HG03060 (cell line): ENCODE data around the gene UROC1.

Source experiments
- ATAC-seq: cut with Tn5 transposase; IDR thresholded peaks from one replicate; pipeline ENCODE4 v1.9.1; 2021; ENCODE audit warnings: low read depth, moderate number of reproducible peaks; ENCODE audit not compliant: unreplicated experiment

Gene UROC1

GRCh38 chr3:126499401-126499800, 18.2 kb downstream of the UROC1 start:
- ATAC-seq: no peak

- no peak for ATAC-seq
Measured at GRCh38 chr3:126498929-126499328, 18.6 kb downstream of the UROC1 start.

DNA sequence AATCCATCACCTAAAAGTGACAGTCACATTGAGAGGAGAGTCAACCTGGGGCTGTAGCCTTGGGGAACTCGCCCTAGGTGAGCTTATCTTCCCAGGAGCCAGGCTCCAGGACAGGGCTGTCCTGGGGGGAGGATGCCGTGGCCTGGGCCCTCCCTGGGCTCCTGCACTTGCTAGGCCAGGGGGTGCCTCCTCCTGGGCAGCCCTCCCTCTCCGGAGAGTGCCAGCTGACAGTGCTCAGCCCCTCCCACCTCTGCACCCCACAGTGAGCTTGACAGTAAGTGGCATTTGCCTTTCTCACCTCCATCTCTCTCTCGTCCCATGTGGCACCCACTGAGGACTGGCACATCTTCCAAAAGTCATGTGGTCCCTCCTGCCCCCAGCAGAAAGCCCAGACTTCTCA, 19.1 kb downstream of the UROC1 start:
- ATAC-seq: no peak

GRCh38 chr3:126497956-126498355, 19.6 kb downstream of the UROC1 start:
- no peak for ATAC-seq

DNA sequence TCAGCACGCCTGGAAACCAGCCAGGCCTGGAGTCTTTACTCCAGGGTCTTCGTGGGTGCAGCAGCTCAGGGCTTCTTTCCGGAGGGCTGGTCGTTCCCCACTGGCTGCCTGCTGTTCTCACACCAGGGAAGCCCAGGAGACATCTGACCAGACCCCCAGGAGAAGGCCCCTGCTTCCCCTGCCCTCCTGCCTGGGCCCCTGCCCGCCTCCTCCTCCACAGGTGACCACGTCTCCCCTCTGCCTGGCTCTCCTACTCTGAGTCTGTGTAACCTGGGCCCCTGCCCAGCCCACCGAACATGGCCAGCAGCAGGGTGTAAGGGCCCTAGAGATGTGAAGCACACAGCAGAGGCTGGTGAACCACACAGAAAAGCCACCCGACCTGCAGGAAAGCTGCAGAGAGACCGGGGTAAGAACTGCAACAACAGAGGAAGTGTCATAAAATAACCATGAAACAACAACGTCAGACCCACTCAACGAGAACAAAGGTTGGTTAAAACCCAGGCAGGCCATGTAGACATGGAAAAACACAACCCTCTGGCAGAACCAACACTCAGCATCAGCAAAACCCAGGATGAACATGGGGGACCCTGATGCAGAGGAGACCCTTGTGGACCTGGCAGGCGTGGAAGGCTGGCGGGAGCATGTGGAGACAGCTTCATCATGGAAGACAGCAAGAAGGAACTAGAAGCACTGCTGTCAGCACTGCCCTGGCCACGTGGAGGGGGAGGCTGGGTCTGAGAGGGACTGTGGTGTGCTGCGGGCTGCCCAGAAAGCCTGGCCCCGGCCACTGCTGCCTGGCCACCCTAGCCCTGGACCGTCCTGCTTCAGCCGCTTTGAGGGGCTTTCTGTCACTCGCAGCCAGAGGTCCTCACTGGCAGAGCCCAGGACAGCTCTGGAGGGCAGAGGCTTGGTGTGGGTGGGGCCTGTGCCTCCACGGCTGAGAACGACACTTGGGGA, 20.4 kb downstream of the UROC1 start:
- no peak for ATAC-seq

DNA sequence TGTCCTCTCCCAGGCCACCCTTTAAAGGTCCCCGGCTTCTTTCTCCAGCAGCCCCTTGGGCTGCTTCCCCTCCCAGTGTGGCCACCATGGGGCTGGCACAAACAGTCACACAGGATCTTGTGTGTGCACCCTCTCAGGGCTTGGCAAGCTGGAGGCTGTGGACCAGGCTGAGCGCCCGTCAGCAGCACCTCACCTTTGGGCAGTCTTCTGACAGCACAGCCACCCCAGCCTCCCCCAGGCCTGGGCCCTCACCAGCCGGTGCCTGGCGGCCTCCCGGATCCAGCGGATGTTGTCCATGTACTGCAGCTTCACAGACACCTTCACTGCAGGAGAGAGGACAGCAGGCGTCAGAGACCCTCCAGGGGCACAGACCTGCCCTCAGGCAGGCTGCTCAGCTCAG, 21.8 kb downstream of the UROC1 start:
- no peak for ATAC-seq

GRCh38 chr3:126494970-126495230, 22.7 kb downstream of the UROC1 start:
- ATAC-seq: no peak

GRCh38 chr3:126494204-126494969, 23.2 kb downstream of the UROC1 start:
- no peak for ATAC-seq

DNA sequence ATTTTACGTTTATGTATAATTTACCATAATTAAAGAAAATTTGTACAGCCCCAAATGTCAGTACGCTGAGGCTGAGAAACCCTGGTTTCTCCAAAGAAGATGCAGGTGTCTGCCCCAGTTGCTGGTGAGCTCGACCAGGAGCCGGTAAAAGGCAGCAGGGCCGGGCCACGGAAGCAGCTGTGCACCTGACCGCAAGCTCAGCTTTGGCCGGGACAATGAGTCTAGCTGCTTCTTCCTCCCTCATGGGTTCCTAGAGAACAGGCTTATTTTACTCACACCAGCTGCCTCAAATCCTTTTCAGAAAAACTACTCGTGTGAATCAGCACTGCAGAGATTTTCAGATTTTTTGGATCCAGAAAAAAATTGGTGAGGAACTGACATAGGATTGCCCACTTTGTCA, 23.8 kb downstream of the UROC1 start:
- ATAC-seq: no peak

GRCh38 chr3:126493051-126493450, 24.5 kb downstream of the UROC1 start:
- no peak for ATAC-seq

GRCh38 chr3:126491221-126492013, 26.2 kb downstream of the UROC1 start:
- ATAC-seq: no peak

DNA sequence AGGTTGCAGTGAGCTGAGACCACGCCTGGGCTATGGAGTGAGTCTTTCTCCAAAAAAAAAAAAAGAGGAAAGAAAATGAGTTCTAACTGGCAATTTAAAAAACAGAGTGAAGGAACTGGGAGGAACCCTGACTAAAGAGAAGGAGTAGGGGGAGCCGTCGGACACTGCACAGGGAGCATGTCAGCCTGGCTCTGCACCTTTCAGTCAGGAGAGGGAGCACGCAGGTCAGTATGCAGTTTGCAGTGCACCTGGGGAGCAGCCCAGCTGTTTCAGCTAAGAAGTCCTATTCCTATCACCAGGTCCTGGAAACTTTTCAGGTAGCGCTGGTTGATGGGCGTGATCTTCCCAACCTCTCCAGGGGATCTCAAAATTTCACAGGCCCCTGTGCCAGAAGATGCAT, 27.0 kb downstream of the UROC1 start:
- ATAC-seq: no peak

GRCh38 chr3:126488886-126489569, 28.5 kb downstream of the UROC1 start:
- ATAC-seq: no peak

- no peak for ATAC-seq
Measured at GRCh38 chr3:126488185-126488584, 29.4 kb downstream of the UROC1 start.

- no peak for ATAC-seq
Measured at GRCh38 chr3:126487151-126487771, 30.3 kb downstream of the UROC1 start.

GRCh38 chr3:126486360-126486847, 31.2 kb downstream of the UROC1 start:
- no peak for ATAC-seq

DNA sequence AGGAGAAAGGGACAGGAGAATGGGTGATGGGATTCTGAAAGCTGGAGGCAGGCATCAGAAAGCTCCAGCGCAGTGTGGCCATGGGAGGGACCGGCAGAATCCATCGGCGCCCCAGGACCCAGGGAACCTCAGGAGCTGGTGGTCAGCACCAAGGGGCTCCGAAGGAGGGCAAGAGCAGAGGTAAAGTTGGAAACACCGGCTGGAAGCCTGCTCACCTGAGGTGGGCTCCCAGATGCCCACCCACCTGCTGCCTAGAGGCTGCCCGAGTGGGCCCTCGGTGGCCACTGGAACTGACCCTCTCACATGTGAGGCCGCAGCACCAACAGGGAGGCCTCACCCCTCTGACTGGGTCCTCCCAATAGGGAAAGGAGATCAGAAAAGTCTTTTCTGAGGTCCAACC, 31.6 kb downstream of the UROC1 start:
- ATAC-seq: no peak

GRCh38 chr3:126485176-126485897, 32.2 kb downstream of the UROC1 start:
- ATAC-seq: no peak

DNA sequence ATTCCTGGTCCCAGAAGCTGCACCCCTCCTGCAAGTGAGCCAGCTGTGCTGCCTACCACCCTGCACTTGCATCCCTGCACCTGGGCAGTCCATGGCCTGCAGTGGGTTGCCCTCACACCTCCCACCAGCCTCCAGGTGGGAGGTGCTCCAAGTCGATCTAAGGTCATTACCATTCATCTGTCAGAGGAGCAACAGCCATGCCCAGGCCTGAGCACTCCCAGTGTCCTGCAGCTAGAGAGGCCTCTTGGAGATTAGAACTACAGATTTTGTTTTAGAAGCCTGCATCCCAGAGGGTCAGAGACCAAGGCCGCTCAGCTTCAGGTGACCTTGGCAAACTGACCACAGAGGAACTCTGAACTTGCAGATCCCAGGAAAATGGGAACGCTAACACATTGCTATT, 32.9 kb downstream of the UROC1 start:
- no peak for ATAC-seq
